Measurements from ENCODE around the gene RFX2.

RFX2 gene

GRCh38 chr19:6055013-6055795 lies 55.1 kb downstream of the RFX2 start:
- no peak overlapping the region for H3K4me3 ChIP-seq (ENCODE audit: low read length)
- H3K9me3 ChIP-seq (ENCODE audit: insufficient read depth, low read depth, low read length) = no peaks in the 10 kb centered on the region
- no peaks in the 10 kb centered on the region for H3K27me3 ChIP-seq (ENCODE audit: insufficient read depth, low read length)
- H3K36me3 ChIP-seq (ENCODE audit: insufficient read depth, low read depth, low read length) = no peaks in the 10 kb centered on the region
- H3K27ac ChIP-seq (ENCODE audit: low read length) = no peak overlapping the region
- no peak overlapping the region for H3K9ac ChIP-seq (ENCODE audit: low read depth, low read length)
- no peaks in the 10 kb centered on the region for H3K4me1 ChIP-seq (ENCODE audit: insufficient read depth, low read length)

- H3K36me3 ChIP-seq (ENCODE audit: insufficient read depth, low read depth, low read length) = no peaks in the 10 kb centered on the region
- peaks cover 3% of the 10 kb centered on the region; the same call in 1 of the 2 replicates for H3K4me1 ChIP-seq (ENCODE audit: insufficient read depth, low read length)
- no peak overlapping the region for H3K9ac ChIP-seq (ENCODE audit: low read depth, low read length)
- no peaks in the 10 kb centered on the region for H3K9me3 ChIP-seq (ENCODE audit: insufficient read depth, low read depth, low read length)
- no peak overlapping the region for H3K4me3 ChIP-seq (ENCODE audit: low read length)
- no peak overlapping the region for H3K27ac ChIP-seq (ENCODE audit: low read length)
- H3K27me3 ChIP-seq (ENCODE audit: insufficient read depth, low read length) = no peaks in the 10 kb centered on the region
Measured at GRCh38 chr19:6048793-6049405, 61.4 kb downstream of the RFX2 start.

DNA sequence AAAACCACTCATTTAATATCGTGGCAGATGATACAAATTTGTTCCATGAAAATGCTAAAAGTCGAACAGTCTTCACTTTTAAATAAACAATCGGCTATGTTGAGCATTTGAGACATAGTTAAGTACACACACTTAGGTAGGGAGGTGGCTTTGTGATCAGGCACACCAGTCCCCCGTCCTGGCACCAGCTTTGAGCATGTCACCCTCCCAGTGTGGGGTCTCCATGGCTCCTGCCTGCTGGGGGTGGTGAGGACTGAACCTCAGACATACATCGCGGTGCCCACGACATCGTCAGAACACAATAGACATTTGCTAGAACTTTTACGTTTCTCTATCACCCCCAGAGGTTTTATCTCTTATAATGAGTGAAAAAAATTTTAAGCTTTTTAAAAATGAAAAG lies 62.0 kb downstream of the RFX2 start:
- H3K9ac ChIP-seq (ENCODE audit: low read depth, low read length) = no peak overlapping the region
- H3K27me3 ChIP-seq (ENCODE audit: insufficient read depth, low read length) = no peaks in the 10 kb centered on the region
- no peak overlapping the region for H3K4me3 ChIP-seq (ENCODE audit: low read length)
- peaks cover 3% of the 10 kb centered on the region; the same call in 1 of the 2 replicates for H3K4me1 ChIP-seq (ENCODE audit: insufficient read depth, low read length)
- no peaks in the 10 kb centered on the region for H3K36me3 ChIP-seq (ENCODE audit: insufficient read depth, low read depth, low read length)
- no peaks in the 10 kb centered on the region for H3K9me3 ChIP-seq (ENCODE audit: insufficient read depth, low read depth, low read length)
- H3K27ac ChIP-seq (ENCODE audit: low read length) = no peak overlapping the region

GRCh38 chr19:6047741-6048251 lies 62.5 kb downstream of the RFX2 start:
- no peak overlapping the region for H3K9ac ChIP-seq (ENCODE audit: low read depth, low read length)
- no peaks in the 10 kb centered on the region for H3K9me3 ChIP-seq (ENCODE audit: insufficient read depth, low read depth, low read length)
- no peak overlapping the region for H3K4me3 ChIP-seq (ENCODE audit: low read length)

GRCh38 chr19:6047256-6047655 lies 63.0 kb downstream of the RFX2 start:
- Histone ChIP-seq H3K9ac (ENCODE audit: low read depth, low read length) (no peak overlapping the region), H3K4me1 (ENCODE audit: insufficient read depth, low read length) (peaks cover 3% of the 10 kb centered on the region; the same call in 1 of the 2 replicates), H3K4me3 (ENCODE audit: low read length) (no peak overlapping the region), H3K9me3 (ENCODE audit: insufficient read depth, low read depth, low read length) (no peaks in the 10 kb centered on the region), H3K27me3 (ENCODE audit: insufficient read depth, low read length) (no peaks in the 10 kb centered on the region), H3K36me3 (ENCODE audit: insufficient read depth, low read depth, low read length) (no peaks in the 10 kb centered on the region), H3K27ac (ENCODE audit: low read length) (no peak overlapping the region)

More at GRCh38 chr19:6047741-6048251, 62.5 kb downstream of the RFX2 start:
- H3K27me3 ChIP-seq (ENCODE audit: insufficient read depth, low read length) = no peaks in the 10 kb centered on the region
- no peak overlapping the region for H3K27ac ChIP-seq (ENCODE audit: low read length)
- no peaks in the 10 kb centered on the region for H3K36me3 ChIP-seq (ENCODE audit: insufficient read depth, low read depth, low read length)
- H3K4me1 ChIP-seq (ENCODE audit: insufficient read depth, low read length) = peaks cover 3% of the 10 kb centered on the region; the same call in 1 of the 2 replicates

- no peak overlapping the region for H3K4me3 ChIP-seq (ENCODE audit: low read length)
- no peak overlapping the region for H3K27ac ChIP-seq (ENCODE audit: low read length)
- H3K9me3 ChIP-seq (ENCODE audit: insufficient read depth, low read depth, low read length) = no peaks in the 10 kb centered on the region
- peaks cover 3% of the 10 kb centered on the region; the same call in 1 of the 2 replicates for H3K4me1 ChIP-seq (ENCODE audit: insufficient read depth, low read length)
- H3K27me3 ChIP-seq (ENCODE audit: insufficient read depth, low read length) = no peaks in the 10 kb centered on the region
- H3K36me3 ChIP-seq (ENCODE audit: insufficient read depth, low read depth, low read length) = no peaks in the 10 kb centered on the region
- no peak overlapping the region for H3K9ac ChIP-seq (ENCODE audit: low read depth, low read length)
Measured at GRCh38 chr19:6045108-6045507, 65.2 kb downstream of the RFX2 start.

- H3K9me3 ChIP-seq (ENCODE audit: insufficient read depth, low read depth, low read length) = no peaks in the 10 kb centered on the region
- H3K27me3 ChIP-seq (ENCODE audit: insufficient read depth, low read length) = no peaks in the 10 kb centered on the region
- peaks cover 3% of the 10 kb centered on the region; the same call in 1 of the 2 replicates for H3K4me1 ChIP-seq (ENCODE audit: insufficient read depth, low read length)
- no peak overlapping the region for H3K4me3 ChIP-seq (ENCODE audit: low read length)
- H3K36me3 ChIP-seq (ENCODE audit: insufficient read depth, low read depth, low read length) = no peaks in the 10 kb centered on the region
- no peak overlapping the region for H3K9ac ChIP-seq (ENCODE audit: low read depth, low read length)
- H3K27ac ChIP-seq (ENCODE audit: low read length) = no peak overlapping the region
Measured at GRCh38 chr19:6044056-6044805, 66.1 kb downstream of the RFX2 start.

GRCh38 chr19:6042776-6043726 lies 67.2 kb downstream of the RFX2 start:
- H3K4me3 ChIP-seq (ENCODE audit: low read length) = no peak overlapping the region
- peaks cover 3% of the 10 kb centered on the region; the same call in 1 of the 2 replicates for H3K4me1 ChIP-seq (ENCODE audit: insufficient read depth, low read length)
- no peaks in the 10 kb centered on the region for H3K9me3 ChIP-seq (ENCODE audit: insufficient read depth, low read depth, low read length)
- H3K27me3 ChIP-seq (ENCODE audit: insufficient read depth, low read length) = no peaks in the 10 kb centered on the region
- no peak overlapping the region for H3K9ac ChIP-seq (ENCODE audit: low read depth, low read length)
- H3K27ac ChIP-seq (ENCODE audit: low read length) = no peak overlapping the region
- H3K36me3 ChIP-seq (ENCODE audit: insufficient read depth, low read depth, low read length) = no peaks in the 10 kb centered on the region

GRCh38 chr19:6041991-6042481 lies 68.3 kb downstream of the RFX2 start:
- no peak overlapping the region for H3K4me3 ChIP-seq (ENCODE audit: low read length)
- no peak overlapping the region for H3K9ac ChIP-seq (ENCODE audit: low read depth, low read length)
- H3K4me1 ChIP-seq (ENCODE audit: insufficient read depth, low read length) = no peaks in the 10 kb centered on the region
- no peaks in the 10 kb centered on the region for H3K36me3 ChIP-seq (ENCODE audit: insufficient read depth, low read depth, low read length)
- no peaks in the 10 kb centered on the region for H3K9me3 ChIP-seq (ENCODE audit: insufficient read depth, low read depth, low read length)
- no peak overlapping the region for H3K27ac ChIP-seq (ENCODE audit: low read length)
- no peaks in the 10 kb centered on the region for H3K27me3 ChIP-seq (ENCODE audit: insufficient read depth, low read length)

GRCh38 chr19:6041071-6041470 lies 69.2 kb downstream of the RFX2 start:
- Histone ChIP-seq H3K36me3 (ENCODE audit: insufficient read depth, low read depth, low read length) (no peaks in the 10 kb centered on the region), H3K27me3 (ENCODE audit: insufficient read depth, low read length) (no peaks in the 10 kb centered on the region)

More at GRCh38 chr19:6041071-6041470, 69.2 kb downstream of the RFX2 start:
- Histone ChIP-seq H3K9me3 (ENCODE audit: insufficient read depth, low read depth, low read length) (no peaks in the 10 kb centered on the region), H3K4me1 (ENCODE audit: insufficient read depth, low read length) (no peaks in the 10 kb centered on the region), H3K27ac (ENCODE audit: low read length) (no peak overlapping the region), H3K4me3 (ENCODE audit: low read length) (no peak overlapping the region), H3K9ac (ENCODE audit: low read depth, low read length) (no peak overlapping the region)

Measured in iPS-20b (cell line).